Measurements from ENCODE around the gene RBM34.

- TF ChIP-seq, protein P1, sequence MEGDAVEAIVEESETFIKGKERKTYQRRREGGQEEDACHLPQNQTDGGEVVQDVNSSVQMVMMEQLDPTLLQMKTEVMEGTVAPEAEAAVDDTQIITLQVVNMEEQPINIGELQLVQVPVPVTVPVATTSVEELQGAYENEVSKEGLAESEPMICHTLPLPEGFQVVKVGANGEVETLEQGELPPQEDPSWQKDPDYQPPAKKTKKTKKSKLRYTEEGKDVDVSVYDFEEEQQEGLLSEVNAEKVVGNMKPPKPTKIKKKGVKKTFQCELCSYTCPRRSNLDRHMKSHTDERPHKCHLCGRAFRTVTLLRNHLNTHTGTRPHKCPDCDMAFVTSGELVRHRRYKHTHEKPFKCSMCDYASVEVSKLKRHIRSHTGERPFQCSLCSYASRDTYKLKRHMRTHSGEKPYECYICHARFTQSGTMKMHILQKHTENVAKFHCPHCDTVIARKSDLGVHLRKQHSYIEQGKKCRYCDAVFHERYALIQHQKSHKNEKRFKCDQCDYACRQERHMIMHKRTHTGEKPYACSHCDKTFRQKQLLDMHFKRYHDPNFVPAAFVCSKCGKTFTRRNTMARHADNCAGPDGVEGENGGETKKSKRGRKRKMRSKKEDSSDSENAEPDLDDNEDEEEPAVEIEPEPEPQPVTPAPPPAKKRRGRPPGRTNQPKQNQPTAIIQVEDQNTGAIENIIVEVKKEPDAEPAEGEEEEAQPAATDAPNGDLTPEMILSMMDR (IDR thresholded peaks at IDR 0.05): peak; percentile 72 to 80 (median 72)
- TF ChIP-seq POLR2A (IDR thresholded peaks at IDR 0.05) (no peak), EP300 (IDR thresholded peaks at IDR 0.05) (no peak)
These were observed 67.1 kb downstream of the RBM34 start for GRCh38 chr1:235093696-235094592.
